GM13977 (cell line): ENCODE measurements around the gene TEX48.

Experiments used
- DNase-seq: peaks from one replicate; pipeline ENCODE4 v3.0.0; 2012; ENCODE audit warnings: low spot score
- CTCF ChIP-seq: IDR thresholded peaks from 2 replicates; pipeline ENCODE4 v1.5.1; 2012; ENCODE audit warnings: mild to moderate bottlenecking, control low read depth; ENCODE audit not compliant: insufficient read depth; ENCODE audit errors: extremely low read depth, missing control alignments
- in situ Hi-C: fragments of 300-500 bp; cut with MboI; formaldehyde crosslinking; loops from one replicate; pipeline ENCODE4 v1.12.0; 2022; ENCODE audit warnings: low sequenced_read_pairs, low pct_unique_long_range_greater_than_20kb, mixed read lengths, inconsistent platforms; ENCODE audit not compliant: unreplicated experiment

TEX48 gene

GRCh38 chr9:114722937-114723620 lies 41.1 kb upstream of the TEX48 start:
- no peak for DNase-seq
- in situ Hi-C loops, result no loop called here
- TF ChIP-seq CTCF, result no peak

- no peak for DNase-seq
- in situ Hi-C loops, result no loop called here
- no peak for TF ChIP-seq CTCF
Observed at GRCh38 chr9:114722081-114722621, 40.2 kb upstream of the TEX48 start.

- no peak for DNase-seq
- in situ Hi-C loops, result no loop called here
- TF ChIP-seq CTCF, result no peak
Observed at GRCh38 chr9:114721491-114722079, 39.6 kb upstream of the TEX48 start.

GRCh38 chr9:114720086-114720676 lies 38.2 kb upstream of the TEX48 start:
- DNase-seq, result no peak
- no peak for TF ChIP-seq CTCF
- in situ Hi-C loops, result no loop called here

- no peak for TF ChIP-seq CTCF
- no peak for DNase-seq
Observed at GRCh38 chr9:114719290-114719689, 37.3 kb upstream of the TEX48 start.

GRCh38 chr9:114718801-114719221 lies 36.8 kb upstream of the TEX48 start:
- peak; percentile 39 for DNase-seq
- TF ChIP-seq CTCF, result no peak
- in situ Hi-C loops, result no loop called here

More at GRCh38 chr9:114719290-114719689, 37.3 kb upstream of the TEX48 start:
- in situ Hi-C loops, result no loop called here
